NCI-H510A treated with DMSO at 0.1 percent for 48 hours (cell line): ENCODE data around the gene URB2.
"Not testable (repeated sequence)": the region's sequence is repeated elsewhere in the genome, so short reads cannot be mapped to it uniquely, and the experiment has no call there.

Experiments
- DNase-seq: peaks from one replicate; lab custom pipeline; 2025; lab: John Stamatoyannopoulos, UW

The URB2 gene

DNA sequence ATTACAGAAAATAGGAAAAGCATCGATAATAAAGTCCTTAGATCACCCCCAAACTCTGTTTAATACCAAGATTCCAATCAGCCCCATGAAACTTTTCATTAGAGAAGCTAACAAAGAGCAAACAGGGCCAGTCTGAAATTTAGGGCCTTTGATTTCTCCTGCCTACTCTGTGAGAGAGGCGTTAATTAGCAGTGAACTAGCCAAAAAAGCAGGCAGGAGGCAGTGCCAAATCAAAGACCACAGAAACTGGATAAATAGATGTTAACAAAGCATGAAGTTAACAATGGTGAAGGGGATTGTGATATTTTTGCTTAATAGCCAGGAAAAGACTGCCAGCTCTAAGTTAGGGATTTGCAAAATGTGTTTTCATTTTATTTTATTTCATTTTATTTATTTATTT, 11.3 kb upstream of the URB2 start:
- DNase-seq, result no peak

DNA sequence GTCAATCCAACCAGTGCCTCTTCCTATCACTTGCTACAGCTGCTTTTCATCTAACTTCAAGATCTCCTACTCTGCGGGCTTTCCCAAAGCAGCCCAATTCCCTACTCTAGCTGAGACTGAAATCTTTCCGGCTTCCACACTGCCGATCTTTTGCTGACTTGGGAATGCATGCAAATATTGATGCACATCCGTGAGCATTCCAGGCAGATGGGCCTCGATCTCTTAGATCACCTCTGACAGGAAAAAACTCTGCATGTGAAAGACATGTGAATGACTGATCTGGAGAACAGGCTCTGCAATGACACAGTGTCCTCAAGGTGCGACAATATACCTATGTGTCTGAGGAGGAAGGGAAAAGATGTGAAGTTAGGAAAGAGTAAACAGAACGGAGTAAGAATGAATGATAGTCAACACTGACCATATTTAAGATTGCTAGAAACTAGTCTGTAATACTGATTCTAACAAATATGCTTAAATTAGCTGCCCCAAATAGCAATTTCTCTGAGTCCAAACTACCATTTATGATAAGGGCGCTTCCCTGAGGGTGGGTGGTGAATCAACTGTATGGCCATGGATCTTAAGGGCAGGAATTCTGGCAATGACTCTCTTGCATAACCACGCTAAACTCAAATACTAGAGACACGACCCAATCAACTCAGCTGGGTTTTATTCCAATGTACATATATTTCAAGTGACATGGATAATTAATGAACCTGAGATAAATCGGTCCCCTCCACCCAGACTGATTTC, 8.5 kb upstream of the URB2 start:
- DNase-seq, result no peak

DNA sequence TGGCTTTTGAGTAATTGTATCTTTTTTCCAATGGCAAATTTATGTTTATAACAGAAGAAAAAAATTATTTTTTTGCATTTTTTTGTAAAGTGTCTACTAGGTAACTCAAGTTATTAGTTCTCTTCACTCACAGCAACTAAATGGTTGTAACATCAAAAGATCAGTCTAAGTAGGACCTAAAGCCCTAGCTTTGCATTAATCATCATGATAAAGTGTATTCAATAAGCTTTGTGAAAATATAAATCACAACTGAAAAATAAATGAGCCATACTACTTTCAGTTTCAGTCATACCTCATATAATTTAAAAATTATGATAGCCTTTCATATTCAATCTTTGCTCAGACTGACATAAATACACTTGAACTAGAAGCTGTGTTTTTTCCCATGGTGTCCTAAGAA, 7.0 kb upstream of the URB2 start:
- DNase-seq, result no peak

DNA sequence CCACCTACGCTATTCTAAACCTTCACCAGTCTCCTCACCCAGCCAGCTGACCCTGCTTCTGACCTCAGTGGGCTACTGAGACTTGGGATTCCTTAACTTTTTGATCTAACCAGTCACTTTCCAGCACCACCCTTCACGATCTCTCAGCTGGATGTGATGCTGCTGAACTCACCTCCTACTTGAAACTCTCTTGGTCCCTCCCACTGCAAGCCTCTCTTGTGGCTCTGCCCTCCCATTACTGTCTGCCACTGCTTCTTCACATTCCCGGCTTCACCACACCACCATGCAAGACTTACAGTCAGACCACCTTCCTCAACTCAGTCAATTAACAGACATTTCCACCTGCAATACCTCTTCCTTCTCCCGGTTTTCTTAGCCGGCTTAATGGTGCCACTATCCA, 6.4 kb upstream of the URB2 start:
- DNase-seq, result no peak

DNA sequence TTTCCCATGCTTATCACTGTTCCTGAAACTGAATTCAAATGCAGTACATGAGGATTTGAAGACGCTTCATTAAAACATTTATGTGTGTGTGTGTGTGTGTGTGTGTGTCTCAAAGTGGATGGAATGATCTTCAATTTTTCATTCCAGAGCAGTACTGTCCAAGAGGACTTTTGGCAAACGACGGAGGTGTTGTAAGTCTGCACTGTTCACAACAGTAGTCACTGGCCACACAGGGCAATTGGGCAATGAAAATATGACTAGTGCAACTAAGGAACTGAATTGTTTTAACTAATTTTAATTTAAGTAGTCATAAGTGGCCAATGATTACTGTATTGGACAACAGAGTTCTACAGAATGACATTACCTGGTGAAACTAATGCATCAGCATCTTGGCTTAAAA, 5.2 kb upstream of the URB2 start:
- no peak for DNase-seq

DNA sequence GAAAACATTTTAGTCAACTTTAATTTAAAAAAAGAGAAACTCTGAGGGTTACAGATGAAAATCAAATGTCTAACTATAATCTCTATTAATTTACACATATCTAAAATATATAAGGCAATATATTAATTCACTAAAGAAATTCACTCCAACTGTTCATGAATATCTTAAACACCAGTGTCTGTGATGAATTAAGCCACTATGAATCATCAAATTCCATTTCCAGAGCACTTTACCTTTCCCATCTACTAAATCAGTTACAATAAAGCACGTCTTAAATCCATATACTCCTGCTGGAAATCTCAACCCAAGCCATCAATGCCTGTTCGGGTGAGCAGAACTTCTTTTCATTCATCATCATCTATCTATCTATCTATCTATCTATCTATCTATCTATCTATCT, 4.4 kb upstream of the URB2 start:
- no peak for DNase-seq

DNA sequence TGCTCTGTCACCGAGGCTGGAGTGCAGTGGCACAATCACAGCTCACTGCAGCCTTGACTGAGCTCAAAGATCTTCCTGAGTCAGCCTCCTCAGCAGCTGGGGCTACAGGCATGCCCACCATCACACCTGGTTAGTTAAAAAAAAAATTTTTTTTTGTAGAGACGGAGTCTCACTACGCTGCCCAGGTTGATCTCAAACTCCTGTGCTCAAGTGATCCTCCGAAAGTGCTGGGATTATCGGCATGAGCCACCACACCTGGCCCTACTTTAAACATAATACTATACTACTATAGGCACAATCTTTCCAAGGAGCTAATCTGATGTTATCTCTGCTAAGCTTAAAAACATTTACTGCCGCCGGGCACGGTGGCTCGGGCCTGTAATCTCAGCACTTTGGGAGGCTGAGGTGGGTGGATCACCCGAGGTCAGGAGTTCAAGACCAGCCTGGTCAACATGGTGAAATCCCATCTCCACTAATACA, 3.4 kb upstream of the URB2 start:
- DNase-seq, result not testable (repeated sequence)

DNA sequence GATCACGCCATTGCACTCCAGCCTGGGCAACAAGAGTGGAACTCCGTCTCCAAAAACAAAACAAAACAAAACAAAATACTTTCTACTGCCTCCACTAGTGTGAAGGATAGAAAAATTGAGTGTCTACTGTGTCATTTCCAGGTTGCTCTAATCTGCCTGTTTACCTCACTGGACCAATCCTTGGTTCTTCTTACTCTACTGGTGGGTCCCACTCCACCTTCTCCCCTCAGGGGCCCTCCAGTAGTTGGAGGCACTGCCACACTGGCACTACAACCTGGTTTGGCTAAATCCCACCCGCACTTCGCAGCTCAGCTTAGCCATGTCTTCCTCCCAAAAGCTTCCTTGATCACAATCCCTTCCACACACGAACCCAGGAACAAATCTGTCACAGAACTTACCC, 2.8 kb upstream of the URB2 start:
- no peak for DNase-seq

DNA sequence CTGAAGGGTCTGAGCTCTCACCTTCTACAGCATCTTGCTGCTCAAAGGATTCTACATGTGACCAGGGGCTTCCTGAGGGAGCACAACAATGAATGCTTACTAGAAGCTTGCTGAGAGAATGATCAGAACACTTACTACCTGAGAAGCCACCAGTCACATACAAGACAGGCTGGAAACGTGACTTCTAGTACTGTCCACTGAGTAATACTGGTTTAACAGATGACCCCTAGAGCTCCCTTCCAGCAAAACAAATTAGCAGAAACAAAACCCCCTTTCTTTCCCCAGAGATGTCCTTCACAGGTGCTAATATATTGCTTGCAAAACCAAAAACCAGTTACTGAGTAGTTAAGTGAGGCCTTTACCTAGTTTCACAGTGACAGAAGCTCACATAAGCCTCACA, 2.2 kb upstream of the URB2 start:
- no peak for DNase-seq

DNA sequence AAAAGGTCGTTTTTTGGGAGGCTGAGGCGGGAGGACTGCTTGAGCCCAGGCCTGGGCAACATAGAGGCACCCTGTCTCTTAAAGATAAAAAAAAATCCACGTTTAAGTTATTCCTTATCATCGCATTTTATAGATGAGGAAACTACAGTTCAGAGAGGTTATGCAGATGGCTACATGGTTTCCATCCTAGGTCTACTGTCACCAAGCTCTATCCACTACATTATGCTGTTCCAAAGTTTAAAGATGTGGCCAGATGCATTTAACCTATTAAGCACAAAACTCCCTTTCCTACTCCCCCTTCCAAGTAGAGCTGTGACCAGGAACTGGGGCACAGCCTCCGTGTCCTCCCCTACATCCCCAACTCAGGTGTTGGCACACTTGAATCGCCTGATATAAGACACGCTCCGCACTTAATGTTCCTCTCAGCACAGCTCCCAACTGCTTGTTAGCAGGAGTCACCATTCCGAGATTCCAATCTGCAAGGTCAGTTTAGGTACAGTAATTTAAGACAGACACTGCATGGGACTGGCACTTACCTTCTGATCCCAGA, 1.5 kb upstream of the URB2 start:
- no peak for DNase-seq

DNA sequence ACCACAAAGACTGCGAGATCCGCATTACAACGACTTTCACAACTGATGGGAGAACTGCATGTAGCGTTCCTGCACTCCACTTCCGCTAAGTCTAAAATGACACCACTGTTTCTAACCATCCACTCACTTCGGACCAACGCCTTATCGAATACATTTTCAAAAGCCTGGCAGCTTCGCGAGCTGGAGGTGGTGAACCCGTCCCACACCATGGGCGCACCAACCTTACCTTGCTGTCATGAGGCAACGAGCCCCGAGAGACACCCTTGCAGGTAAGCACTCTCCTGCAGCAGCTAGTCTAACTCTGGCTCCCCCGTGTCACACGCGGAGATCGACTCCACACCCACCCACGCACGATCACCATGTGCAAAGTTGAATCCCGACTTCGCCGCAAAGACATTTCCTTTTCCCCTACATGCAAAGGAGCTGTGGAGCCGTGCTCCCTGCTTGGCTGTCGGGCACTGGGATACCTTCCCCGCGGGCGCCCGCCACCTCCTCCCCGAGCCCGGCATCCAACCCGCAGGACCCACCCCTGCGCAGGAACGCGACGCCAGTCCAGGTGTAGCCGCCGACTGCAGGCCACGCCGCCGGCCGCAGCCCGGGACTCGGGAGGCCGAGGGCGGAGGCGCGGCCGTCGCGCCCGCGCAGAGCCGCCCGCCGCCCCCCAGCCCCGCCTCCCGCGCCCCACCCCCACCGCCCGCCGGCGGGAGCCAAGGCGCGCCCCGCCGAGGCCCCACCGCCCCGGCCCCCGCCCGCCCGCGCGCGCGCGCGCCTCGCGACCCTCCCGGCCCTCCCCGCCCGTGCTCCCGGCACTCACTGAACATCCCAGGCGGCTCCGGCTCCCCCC, 754 bp upstream of the URB2 start:
- peak; percentile 47 for DNase-seq

DNA sequence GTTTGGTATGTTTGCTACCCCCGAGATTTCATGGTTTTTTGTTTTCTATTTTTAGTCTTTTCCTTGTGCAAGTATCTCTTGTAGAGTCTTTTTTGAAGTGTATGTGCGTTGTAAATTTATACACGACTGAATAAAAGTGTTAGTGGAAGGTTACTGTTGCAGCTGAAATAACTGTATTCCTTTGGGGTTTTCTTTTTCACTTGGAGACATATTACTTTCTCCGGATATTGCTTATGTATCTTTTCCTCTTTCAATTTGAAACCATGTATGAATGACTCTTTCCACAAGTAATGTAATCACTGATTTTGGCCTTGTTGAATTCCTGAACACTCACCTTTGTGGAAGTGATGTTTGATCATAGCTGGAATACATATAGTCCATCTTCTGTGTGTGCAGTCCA, 956 bp downstream of the URB2 start:
- DNase-seq, result no peak

DNA sequence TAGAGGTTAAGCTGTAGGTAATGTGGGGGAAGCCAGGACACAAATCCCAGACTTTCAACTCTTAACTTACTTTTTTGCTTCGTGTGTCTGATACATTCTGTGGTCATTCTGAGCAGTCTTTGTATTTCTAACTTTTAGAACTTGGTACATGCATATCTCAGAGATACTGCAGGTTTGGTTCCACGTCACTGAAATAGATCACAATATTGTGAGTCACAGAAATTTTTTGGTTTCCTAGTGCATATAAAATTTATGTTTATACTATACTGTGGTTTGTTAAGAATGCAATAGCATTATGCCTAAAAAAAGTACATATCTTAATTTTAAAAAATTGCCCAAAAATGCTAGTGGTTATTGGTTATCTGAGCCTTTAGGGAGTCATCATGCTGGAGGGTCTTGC, 3.2 kb downstream of the URB2 start:
- DNase-seq, result no peak

DNA sequence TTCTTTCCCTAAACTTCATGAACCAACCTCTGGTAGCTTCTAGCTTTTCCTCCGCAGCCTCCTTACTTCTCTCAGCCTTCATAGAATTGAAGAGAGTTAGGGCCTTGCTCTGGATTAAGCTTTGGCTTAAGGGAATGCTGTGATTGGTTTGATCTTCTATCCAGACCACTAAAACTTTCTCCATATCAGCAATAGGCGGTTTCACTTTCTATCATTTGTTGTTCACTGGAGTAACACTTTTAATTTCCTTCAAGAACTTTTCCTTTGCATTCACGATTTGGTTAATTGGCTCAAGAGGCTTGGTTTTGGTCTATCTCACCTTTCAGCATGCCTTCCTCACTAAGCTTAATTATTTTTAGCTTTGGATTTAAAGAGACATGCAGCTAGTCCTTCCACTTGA, 5.1 kb downstream of the URB2 start:
- no peak for DNase-seq

DNA sequence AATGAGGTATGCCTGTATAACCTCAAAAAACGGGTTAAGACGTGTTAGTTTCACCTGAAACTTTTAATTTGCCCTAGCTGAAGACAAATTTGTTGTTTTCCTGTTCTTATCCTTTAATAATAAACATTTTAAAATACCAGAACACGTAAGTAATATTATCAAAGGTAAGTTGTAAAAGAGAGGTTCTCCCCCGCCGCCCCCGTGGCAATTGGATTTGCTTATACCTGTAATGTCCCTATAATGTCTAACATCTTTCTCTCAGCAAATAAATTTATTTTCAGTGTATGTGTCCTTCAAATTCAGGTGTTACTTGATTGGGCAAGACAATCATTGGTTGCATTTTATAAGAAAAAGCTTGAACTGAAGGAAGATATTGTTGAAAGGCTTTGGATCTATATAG, 5.9 kb downstream of the URB2 start:
- DNase-seq, result no peak

DNA sequence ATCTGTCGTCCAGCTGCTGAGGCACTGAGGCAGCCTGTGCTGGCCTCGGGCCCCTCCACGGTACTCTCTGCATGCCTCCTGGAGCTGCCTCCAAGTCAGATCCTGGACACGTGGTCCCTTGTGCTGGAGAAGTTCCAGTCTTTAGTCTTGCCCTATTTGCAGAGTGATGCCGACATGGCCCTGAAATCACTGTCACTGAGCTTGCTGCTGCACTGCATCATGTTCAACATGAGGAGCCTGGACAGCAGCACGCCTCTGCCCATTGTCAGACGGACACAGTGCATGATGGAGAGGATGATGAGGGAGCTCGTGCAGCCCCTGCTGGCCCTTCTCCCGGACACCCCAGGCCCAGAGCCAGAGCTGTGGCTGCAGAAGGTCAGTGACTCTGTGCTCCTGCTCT, 10.0 kb downstream of the URB2 start:
- no peak for DNase-seq

DNA sequence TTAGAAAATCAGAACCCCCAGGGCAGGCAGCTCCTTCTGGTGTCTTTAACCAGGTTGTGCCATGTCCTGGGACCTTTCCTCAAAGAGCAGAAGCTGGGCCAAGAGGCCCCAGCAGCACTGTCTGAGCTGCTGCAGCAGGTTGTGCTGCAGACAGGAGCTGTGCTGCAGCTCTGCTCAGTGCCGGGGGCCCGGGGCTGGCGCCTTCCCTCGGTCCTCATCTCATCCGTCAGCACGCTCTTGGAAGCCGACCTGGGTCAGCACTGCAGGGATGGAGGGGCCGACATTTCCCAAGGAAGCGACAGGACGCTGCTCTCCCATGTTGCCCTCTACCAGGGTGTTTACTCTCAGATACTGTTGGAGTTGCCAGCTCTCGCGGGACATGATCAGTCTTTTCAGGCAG, 11.7 kb downstream of the URB2 start:
- no peak for DNase-seq

DNA sequence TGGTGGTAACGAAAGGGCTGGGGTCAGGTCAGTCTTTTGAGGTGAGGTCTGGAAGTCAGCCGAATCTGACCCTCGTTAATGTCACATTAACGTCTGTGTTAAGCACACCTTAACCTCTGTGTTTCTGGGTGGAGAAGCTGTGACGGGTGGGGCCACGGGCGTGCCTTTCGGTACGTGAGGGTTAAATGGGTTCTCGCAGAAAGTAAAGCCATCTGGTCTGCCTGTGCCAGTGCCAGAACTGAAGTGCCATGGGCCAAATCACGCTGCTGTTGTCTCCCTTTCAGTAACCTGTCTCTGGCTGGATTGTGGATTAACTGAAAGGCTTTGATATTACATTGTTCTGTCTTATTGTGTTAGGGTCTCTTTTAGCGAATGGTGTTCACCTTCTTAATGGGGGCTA, 14.4 kb downstream of the URB2 start:
- no peak for DNase-seq

DNA sequence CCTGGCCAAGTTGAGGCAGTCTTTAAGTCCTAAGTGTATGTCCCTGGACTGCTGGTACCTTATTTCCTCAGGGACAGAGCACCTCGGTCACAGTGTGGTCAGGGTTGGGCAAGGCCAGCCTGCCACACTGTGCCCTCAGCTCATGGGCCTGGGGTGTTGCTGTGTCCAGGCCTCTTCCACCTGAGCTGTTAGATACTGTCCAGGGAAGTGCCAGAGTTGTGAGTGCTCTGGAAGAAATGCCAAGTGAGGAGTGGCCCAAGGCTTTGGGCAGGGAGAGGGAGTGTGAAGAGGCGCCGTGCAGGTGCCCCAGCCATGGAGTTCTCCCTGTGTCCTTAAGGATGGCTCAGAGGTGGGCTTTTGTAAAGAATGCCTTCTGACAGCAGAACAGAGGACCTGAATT, 15.3 kb downstream of the URB2 start:
- DNase-seq, result no peak

DNA sequence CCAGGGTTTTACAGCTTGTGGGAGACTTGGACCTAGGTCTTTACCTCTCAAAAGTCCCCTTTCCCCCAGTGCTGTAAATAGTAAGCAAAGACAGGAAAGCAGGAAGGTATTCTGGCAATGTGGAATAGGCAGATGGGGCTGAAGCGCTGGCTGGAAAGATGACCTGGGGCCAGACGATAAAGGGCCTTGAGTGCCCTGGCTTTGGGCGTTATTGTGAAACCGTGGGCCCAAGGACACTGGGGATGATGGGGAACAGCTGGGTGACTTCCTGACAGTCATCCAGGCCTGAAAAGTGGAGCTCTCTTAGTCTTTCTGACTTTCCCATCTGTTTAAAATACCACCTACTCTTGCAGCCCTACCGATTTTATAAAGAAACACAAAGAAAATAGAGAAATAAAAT, 16.3 kb downstream of the URB2 start:
- no peak for DNase-seq

DNA sequence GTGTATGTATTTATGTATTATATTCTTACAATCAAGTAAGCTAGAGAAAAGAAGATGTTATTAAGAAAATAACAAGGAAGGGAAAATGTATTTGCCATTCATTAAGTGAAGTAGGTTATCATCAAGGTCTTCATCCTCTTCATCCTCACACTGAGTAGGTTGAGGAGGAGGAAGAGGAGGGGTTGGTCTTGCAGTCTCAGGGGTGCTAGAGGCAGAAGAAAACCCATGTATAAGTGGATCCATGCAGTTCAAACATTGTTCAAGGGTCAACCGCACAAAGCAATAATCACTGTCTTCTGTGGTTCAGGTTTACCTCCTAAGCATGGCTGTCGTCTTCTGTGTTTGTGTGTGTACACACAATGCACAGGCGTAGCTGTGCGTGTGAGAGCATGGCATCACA, 16.9 kb downstream of the URB2 start:
- DNase-seq, result no peak

DNA sequence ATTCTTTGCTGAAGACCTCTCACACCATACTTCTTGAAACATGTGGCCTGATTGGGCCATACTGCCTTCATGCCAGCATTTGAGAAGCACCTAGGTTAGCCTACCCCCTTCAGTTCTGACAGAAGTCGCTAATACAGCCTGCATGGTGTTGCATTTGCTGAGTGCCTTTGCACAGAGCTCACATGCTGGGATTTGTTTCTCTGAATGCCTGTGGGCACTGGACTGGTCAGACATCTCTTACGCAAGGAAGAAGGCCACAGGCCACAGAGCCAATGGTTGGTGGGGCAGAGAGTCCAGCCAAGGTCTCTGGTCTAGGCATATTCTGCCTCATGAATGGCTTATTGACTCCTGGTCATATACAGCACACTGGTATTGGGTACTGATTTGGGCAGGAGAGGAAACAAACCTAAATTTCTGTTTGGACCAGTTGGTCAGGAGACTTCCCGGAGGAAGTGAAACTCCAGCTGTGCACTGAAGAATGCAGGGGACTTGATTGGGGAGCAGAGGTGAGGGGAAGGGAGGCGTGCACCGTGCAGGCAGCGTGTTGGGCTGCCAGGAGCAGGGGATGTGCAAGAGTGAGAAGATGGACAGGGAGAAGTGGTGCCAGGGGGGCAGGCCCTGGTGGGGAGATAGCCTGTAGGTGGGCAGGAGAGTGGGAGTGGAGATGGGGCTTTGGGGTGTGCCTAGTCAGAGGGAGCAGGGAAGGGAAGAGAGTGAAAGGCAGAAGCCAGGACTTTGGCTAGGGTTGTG, 18.1 kb downstream of the URB2 start:
- no peak for DNase-seq
